ENCODE data around the gene HERC6.

DNA sequence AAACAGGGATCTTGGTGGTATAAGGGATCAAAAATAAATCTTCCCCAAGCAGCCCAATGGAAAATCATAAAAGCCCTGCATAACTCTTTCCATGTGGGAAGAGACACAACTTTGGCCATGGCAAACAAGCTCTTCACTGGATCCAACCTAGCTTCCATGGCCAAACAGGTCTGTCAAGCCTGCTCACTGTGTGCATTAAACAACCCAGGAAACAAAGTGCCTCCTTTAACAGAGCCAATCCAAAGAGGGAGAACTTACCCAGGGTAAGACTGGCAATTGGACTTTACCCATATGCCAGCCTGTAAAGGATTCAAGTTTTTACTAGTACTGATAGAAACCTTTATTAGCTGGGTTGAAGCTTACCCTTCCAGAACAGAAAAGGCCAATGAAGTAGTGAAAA is 70.6 kb downstream of the HERC6 start:
- TF ChIP-seq, protein P1, sequence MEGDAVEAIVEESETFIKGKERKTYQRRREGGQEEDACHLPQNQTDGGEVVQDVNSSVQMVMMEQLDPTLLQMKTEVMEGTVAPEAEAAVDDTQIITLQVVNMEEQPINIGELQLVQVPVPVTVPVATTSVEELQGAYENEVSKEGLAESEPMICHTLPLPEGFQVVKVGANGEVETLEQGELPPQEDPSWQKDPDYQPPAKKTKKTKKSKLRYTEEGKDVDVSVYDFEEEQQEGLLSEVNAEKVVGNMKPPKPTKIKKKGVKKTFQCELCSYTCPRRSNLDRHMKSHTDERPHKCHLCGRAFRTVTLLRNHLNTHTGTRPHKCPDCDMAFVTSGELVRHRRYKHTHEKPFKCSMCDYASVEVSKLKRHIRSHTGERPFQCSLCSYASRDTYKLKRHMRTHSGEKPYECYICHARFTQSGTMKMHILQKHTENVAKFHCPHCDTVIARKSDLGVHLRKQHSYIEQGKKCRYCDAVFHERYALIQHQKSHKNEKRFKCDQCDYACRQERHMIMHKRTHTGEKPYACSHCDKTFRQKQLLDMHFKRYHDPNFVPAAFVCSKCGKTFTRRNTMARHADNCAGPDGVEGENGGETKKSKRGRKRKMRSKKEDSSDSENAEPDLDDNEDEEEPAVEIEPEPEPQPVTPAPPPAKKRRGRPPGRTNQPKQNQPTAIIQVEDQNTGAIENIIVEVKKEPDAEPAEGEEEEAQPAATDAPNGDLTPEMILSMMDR (IDR thresholded peaks at IDR 0.05; ENCODE audit: control extremely low read depth in 1 of 3, insufficient read depth in 1 of 3, low read depth in 1 of 3, low read length in 3 of 3): no peak
- TF ChIP-seq CEBPB (IDR thresholded peaks at IDR 0.05; ENCODE audit: low read depth, low read length) (no peak), EP300 (IDR thresholded peaks at IDR 0.05; ENCODE audit: borderline replicate concordance in 1 of 2, low read depth in 2 of 2, low read length in 2 of 2) (no peak), TAF1 (IDR thresholded peaks at IDR 0.05; ENCODE audit: low read depth, low read length) (no peak), PHF8 (conservative IDR thresholded peaks at IDR 0.05; ENCODE audit: low read depth, low read length) (no peak), POLR2AphosphoS5 (IDR thresholded peaks at IDR 0.05; ENCODE audit: low read depth, low read length) (no peak), BACH1 (IDR thresholded peaks at IDR 0.05; ENCODE audit: low read length) (no peak), SP1 (IDR thresholded peaks at IDR 0.05; ENCODE audit: low read depth, low read length) (no peak), RAD21 (IDR thresholded peaks at IDR 0.05 in 1 of 2, conservative IDR thresholded peaks at IDR 0.05 in 1 of 2; ENCODE audit: low read depth in 2 of 2, low read length in 2 of 2) (no peak), NRF1 (IDR thresholded peaks at IDR 0.05; ENCODE audit: low read depth, low read length) (no peak), TAF7 (optimal IDR thresholded peaks at IDR 0.05; ENCODE audit: borderline replicate concordance, low read depth, low read length) (no peak), YY1 (IDR thresholded peaks at IDR 0.05; ENCODE audit: low read depth, low read length) (no peak), GTF2F1 (IDR thresholded peaks at IDR 0.05; ENCODE audit: borderline replicate concordance, low read depth, low read length) (no peak)
- TF ChIP-seq, protein P2, sequence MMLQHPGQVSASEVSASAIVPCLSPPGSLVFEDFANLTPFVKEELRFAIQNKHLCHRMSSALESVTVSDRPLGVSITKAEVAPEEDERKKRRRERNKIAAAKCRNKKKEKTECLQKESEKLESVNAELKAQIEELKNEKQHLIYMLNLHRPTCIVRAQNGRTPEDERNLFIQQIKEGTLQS (IDR thresholded peaks at IDR 0.05; ENCODE audit: insufficient read depth, low read depth, low read length): no peak

All from H1 (cell line).